ENCODE results near the gene SETX. TPM values are rescaled to one million over a fixed set of nuclear protein-coding genes. Genes with fewer than 3 reads are reported as not detected.

Gene SETX
- total and polyA plus RNA-seq, 2 of the 13 experiments (the other 11 are each of a cell fraction or from before 2014, with no cell fraction given) = 13.2 to 39.0 TPM

DNA sequence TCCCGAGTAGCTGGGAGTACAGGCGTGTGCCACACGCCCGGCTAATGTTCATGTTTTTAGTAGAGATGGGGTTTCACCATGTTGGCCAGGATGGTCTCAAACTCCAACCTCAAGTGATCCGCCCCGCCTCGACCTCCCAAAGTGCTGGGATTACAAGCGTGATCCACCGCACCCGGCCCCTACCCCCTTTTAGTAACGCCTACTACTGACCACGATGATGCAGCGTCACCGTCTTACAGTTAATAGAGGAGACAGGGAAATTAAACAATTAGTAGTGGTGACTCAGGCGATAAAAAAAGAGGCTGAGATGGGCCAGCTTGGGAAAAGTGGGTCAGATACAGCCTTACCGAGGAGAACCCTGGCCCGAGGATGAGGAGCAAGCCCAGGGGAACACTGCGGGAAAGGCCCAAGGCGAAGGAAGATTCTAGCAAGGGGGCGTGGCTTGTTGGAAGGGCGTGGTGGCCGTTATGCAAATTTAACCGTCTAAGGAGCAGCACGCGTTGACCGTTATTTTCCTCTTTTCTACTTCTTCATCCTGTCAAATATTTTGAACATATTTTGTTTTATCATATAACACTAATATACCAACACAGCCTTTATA is 1.6 kb upstream of the SETX start:
- in situ Hi-C loops (cut with HindIII; ENCODE audit: extremely low pct_ligation_motif_present, low pct_unique_long_range_greater_than_20kb) (no loop called here), intact Hi-C loops (cut with micrococcal nuclease; ENCODE audit: unreplicated experiment) (no loop called here)
- Histone ChIP-seq H3K27me3 (ENCODE audit: control insufficient read depth in 1 of 2, insufficient read depth in 2 of 2, low read length in 2 of 2) (no peaks in the 10 kb centered on the region; a peak in 1 of 5 replicates), H3K4me1 (ENCODE audit: insufficient read depth, low read length) (peaks cover 31% of the 10 kb centered on the region), H2AFZ (ENCODE audit: low read length) (no peak overlapping the region), H3K4me3 (replicated peaks in 1 of 3; ENCODE audit: insufficient read depth in 1 of 3, low read depth in 2 of 3, low read length in 3 of 3) (no peak overlapping the region), H3K27ac (ENCODE audit: extremely low read length, insufficient read depth, low read length) (no peak overlapping the region), H3K79me2 (ENCODE audit: insufficient read depth, low read length) (peaks cover 31% of the 10 kb centered on the region), H3K9ac (ENCODE audit: insufficient read depth, low read depth, low read length) (no peak overlapping the region), H3K36me3 (replicated peaks in 1 of 2; ENCODE audit: control insufficient read depth in 1 of 2, insufficient read depth in 2 of 2, low read length in 2 of 2) (peaks cover 0 to 19% of the 10 kb centered on the region in 2 experiments; a peak in 2 of 5 replicates), H3K4me2 (ENCODE audit: low read depth, low read length) (no peak overlapping the region), H4K20me1 (ENCODE audit: insufficient read depth, low read length) (no peaks in the 10 kb centered on the region), H3K9me3 (ENCODE audit: low read length) (no peaks in the 10 kb centered on the region)
- TF ChIP-seq NR2F2 (IDR thresholded peaks at IDR 0.05; ENCODE audit: borderline replicate concordance, low read depth) (no peak), TRIM24 (CRISPR knock-in tag; IDR thresholded peaks at IDR 0.05) (no peak)
- DNase-seq (ENCODE audit: low spot score) = no peak
- WGBS (ENCODE audit: low lambda C conversion rate) = 95% methylated on average over 26 of the region's 26 CpGs
- no peak for ATAC-seq
- ChIA-PET CTCF (ENCODE audit: low intra/inter-chr PET ratio, low total read pairs) (no interaction called here), POLR2A (no interaction called here)
- no TSS peak for BruUV-seq (replicated peaks)
- FAIRE-seq = no peak

DNA sequence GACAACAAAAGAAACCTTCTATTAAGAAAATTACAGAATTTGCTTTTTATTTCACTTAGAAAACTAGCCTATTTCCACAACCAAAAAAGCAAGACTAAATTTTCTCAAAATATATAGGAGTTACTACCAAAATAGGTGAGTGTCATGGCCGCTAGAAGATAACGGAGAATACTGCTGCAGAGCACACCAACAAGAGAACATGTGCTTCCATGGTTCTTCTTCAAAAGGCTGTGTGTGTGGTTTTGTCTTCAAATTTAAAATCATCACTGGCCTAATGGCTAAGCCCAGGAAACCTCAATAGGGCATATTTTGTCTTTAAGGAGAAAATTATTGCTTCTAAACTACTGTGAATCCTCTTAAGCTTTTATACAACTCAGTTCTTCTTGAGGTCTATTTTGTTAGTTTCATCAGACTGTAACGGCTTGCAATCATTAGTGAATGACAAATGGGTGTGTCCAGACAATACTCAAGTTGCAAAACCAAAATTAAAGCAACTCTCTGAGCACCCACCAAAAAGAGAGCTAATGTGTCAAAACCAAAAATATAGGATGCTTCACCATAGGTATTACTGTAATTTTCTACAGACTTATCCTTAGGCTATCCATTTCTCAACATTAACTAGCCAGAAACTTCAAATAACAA is 3.3 kb downstream of the SETX start:
- Histone ChIP-seq H3K79me2 (ENCODE audit: insufficient read depth, low read length) (peaks cover 38% of the 10 kb centered on the region), H3K9me3 (ENCODE audit: low read length) (no peaks in the 10 kb centered on the region), H3K9ac (ENCODE audit: insufficient read depth, low read depth, low read length) (no peak overlapping the region), H3K4me3 (replicated peaks in 1 of 3; ENCODE audit: insufficient read depth in 1 of 3, low read depth in 2 of 3, low read length in 3 of 3) (no peak overlapping the region), H2AFZ (ENCODE audit: low read length) (no peak overlapping the region), H3K4me2 (ENCODE audit: low read depth, low read length) (peak overlapping the region; percentile 88; the same call in 1 of the 2 replicates), H3K36me3 (replicated peaks in 1 of 2; ENCODE audit: control insufficient read depth in 1 of 2, insufficient read depth in 2 of 2, low read length in 2 of 2) (peaks cover 3 to 56% of the 10 kb centered on the region in 2 experiments; a peak in 4 of 5 replicates), H4K20me1 (ENCODE audit: insufficient read depth, low read length) (0 out of 2 replicates have a peak, but pooled peaks cover 3% of the 10 kb centered on the region), H3K27me3 (ENCODE audit: control insufficient read depth in 1 of 2, insufficient read depth in 2 of 2, low read length in 2 of 2) (no peaks in the 10 kb centered on the region; a peak in 1 of 5 replicates), H3K27ac (ENCODE audit: extremely low read length, insufficient read depth, low read length) (no peak overlapping the region), H3K4me1 (ENCODE audit: insufficient read depth, low read length) (peaks cover 43% of the 10 kb centered on the region)
- FAIRE-seq = no peak
- ChIA-PET CTCF (ENCODE audit: low intra/inter-chr PET ratio, low total read pairs) (no interaction called here), POLR2A (no interaction called here)
- WGBS (ENCODE audit: low lambda C conversion rate) = 94% methylated on average over 3 of the region's 3 CpGs
- in situ Hi-C loops (cut with HindIII; ENCODE audit: extremely low pct_ligation_motif_present, low pct_unique_long_range_greater_than_20kb) = no loop called here
- no TSS peak for BruUV-seq (replicated peaks)
- TF ChIP-seq, protein P1, sequence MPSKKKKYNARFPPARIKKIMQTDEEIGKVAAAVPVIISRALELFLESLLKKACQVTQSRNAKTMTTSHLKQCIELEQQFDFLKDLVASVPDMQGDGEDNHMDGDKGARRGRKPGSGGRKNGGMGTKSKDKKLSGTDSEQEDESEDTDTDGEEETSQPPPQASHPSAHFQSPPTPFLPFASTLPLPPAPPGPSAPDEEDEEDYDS (CRISPR knock-in tag; IDR thresholded peaks at IDR 0.05) = no peak
- TF ChIP-seq KDM5A (IDR thresholded peaks at IDR 0.05; ENCODE audit: borderline replicate concordance, low read length) (no peak), ZNF607 (CRISPR knock-in tag; IDR thresholded peaks at IDR 0.05; ENCODE audit: borderline replicate concordance) (no peak), ZNF432 (CRISPR knock-in tag; IDR thresholded peaks at IDR 0.05; ENCODE audit: borderline replicate concordance) (no peak), EEA1 (CRISPR knock-in tag; IDR thresholded peaks at IDR 0.05; ENCODE audit: borderline replicate concordance) (no peak), PAF1 (CRISPR knock-in tag; IDR thresholded peaks at IDR 0.05) (no peak), ATF1 (CRISPR knock-in tag; IDR thresholded peaks at IDR 0.05) (no peak)
- TF ChIP-seq, protein P2, sequence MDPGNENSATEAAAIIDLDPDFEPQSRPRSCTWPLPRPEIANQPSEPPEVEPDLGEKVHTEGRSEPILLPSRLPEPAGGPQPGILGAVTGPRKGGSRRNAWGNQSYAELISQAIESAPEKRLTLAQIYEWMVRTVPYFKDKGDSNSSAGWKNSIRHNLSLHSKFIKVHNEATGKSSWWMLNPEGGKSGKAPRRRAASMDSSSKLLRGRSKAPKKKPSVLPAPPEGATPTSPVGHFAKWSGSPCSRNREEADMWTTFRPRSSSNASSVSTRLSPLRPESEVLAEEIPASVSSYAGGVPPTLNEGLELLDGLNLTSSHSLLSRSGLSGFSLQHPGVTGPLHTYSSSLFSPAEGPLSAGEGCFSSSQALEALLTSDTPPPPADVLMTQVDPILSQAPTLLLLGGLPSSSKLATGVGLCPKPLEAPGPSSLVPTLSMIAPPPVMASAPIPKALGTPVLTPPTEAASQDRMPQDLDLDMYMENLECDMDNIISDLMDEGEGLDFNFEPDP (CRISPR knock-in tag; conservative IDR thresholded peaks at IDR 0.05) = no peak
- DNase-seq (ENCODE audit: low spot score) = no peak
- intact Hi-C loops (cut with micrococcal nuclease; ENCODE audit: unreplicated experiment) = no loop called here
- no peak for ATAC-seq
